PFSK-1 (cell line): ENCODE data around the gene RHOXF2.

Source experiments
- POLR2AphosphoS5 ChIP-seq: IDR thresholded peaks from 2 replicates; pipeline ENCODE4 v1.6.1; 2012; ENCODE audit warnings: low read depth, mild to moderate bottlenecking, control low read depth, low read length, moderate library complexity
- REST ChIP-seq, 2 experiments: IDR thresholded peaks; 2 replicates each; pipeline versions ENCODE4 v1.6.1 to v1.8.0; 2011 to 2012; ENCODE audit warnings: low read depth in 2 of 2, low read length in 2 of 2, control low read depth in 1 of 2, inconsistent platforms in 1 of 2, mild to moderate bottlenecking in 1 of 2, moderate library complexity in 1 of 2; ENCODE audit not compliant: insufficient read depth in 1 of 2
- TAF1 ChIP-seq: IDR thresholded peaks from 2 replicates; pipeline ENCODE4 v1.6.1; 2012; ENCODE audit warnings: low read length, control low read depth, borderline replicate concordance; ENCODE audit not compliant: insufficient read depth

- no peak for TF ChIP-seq POLR2AphosphoS5
- TF ChIP-seq REST (IDR thresholded peaks at IDR 0.05; ENCODE audit: insufficient read depth in 1 of 2, low read depth in 2 of 2, low read length in 2 of 2), result no peak
- no peak for TF ChIP-seq TAF1
Measured at GRCh38 chrX:120207009-120207605, 48.7 kb downstream of the RHOXF2 start.
